Stimulated activated CD8-positive, alpha-beta memory T cell treated with anti-CD3 and anti-CD28 coated beads, Interleukin-2, amount 100 ng/mL, for 1 hour (primary cell): ENCODE data around the gene POLR2C.
"Not testable (repeated sequence)": the region's sequence is repeated elsewhere in the genome, so short reads cannot be mapped to it uniquely, and the experiment has no call there.

Experiments used
- DNase-seq, 2 donors: peaks; one replicate each; pipeline ENCODE4 v3.0.0-alpha.2; 2020; ENCODE audit warnings: low read depth in 2 of 2

The POLR2C gene

DNA sequence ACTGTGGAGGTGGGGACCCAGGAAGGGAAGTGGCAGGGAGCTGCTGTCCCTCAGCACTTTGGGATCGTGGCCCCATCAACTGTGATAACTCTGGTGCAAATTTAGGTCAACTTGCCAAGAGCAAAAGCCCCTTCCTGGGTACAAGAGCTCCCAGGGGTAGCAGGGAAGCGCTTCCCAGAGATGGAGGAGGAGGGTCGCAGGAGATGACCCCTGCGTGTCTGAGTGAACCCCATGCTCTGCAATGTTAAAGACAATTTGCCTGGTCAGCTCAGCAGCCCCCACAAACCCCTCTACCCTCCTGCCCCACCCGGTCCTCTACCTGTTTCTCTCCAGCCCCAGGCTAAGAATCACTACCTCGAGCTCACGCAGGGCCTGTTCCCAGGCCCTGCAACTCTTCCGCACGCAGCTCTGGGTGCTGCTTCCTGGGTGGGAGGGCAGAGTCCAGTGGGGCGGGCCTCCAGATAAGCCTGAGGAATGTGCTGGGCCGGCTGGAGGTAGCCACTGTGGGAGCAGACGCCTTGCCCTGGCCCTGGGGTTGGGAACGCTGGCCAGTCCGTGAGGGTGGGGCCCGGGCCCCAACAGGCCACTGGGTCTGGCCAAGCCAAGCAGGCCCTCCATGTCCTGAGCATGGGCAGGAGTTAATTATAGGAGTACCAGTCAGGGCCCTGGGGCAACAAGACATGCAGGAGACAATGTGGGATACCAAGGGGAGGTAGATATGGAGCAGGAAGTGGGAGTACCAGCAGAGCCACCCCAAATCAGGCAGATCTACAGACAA, 17.7 kb downstream of the POLR2C start:
- DNase-seq = no peak

DNA sequence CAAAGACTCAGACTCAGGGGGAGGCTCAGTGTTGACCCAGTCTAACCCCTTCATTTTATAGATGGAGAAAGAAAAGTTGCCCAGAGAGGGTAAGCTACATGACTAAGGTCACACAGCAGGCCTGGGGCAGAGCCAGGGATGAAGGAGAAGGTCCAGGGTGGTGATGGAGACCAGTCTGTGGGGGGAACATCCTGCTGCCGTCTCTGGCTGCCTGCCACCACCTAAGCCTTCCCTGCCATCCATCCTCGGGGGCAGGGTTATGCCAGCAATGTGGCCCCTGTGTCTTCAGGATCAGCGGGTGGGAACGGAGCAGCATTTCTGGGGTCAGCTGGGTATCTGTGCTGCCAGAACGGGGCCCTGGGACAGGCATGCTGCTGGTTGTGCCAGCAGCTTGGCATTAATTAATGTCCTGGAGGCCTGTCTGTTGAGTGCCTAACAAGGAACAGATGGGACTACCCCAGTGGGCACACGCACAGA, 18.3 kb downstream of the POLR2C start:
- DNase-seq = no peak

DNA sequence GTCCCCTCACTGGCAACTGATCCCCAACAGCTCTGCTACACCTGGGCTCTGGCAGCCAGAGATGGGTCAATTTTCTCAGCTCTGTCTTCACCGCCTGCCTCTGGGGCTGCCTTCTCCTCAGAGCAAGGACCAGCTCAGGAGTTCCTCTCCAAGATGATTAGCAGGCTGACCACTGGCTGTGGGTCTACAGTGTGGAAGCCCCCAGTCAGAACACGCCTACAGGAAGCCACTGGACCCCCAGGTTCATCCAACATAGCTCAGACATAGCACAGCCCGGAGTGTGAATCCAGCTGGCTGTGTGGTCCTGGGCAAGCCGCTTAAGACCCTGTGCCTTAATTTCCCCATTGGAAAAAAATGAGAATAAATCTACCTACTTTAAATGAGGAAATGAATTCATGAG, 18.9 kb downstream of the POLR2C start:
- no peak for DNase-seq

GRCh38 chr16:57482845-57483545, 20.5 kb downstream of the POLR2C start:
- no peak for DNase-seq

DNA sequence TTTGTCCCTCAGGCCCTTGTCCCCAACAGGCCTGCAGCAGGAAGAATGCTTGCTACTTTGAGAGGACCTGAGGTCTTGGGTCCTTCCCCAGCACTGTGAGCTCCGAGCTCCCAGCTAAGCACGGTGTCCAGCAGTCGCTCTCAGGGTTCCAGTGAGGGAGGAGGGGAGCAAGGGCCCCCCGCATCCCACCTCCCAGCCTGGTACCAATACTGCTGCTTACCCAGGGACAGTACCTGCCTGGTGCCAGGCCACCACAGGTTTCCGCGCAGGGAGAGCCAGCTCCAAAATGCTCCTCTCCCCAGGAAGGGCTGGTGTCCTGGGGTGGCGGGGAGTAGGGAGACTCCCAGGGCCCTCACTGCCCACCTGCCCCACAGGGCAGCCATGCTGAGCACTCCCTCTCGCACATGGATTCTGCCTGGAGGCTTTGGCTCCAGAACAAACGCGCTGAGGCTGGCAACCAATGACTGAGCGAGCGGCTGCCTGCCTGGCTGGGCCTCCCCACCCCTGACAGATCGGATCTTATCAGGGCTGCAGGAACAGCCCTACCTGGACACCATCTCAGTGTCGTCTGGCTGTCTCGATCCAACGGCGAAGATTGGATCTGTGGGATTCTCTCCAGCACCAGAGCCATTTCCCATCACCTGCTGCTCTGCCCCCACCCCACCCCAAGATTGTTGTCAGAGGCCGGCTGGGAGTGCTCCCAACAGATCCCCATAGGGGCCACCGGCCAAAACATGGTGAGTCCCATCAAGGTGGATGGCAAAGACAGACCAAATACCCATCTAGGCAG, 21.4 kb downstream of the POLR2C start:
- DNase-seq = no peak

- no peak for DNase-seq
Measured at GRCh38 chr16:57484515-57485005, 22.1 kb downstream of the POLR2C start.

- no peak for DNase-seq
Measured at GRCh38 chr16:57485091-57485915, 22.8 kb downstream of the POLR2C start.

GRCh38 chr16:57485916-57486857, 23.7 kb downstream of the POLR2C start, which contains the start of gene DOK4:
DOK4 (minus strand) TSS chr16:57486493; CDS start chr16:57479507, 6,986 bp downstream.
- DNase-seq = peak; percentile 64 to 73

- no peak for DNase-seq
Measured at GRCh38 chr16:57486858-57487834, 24.7 kb downstream of the POLR2C start.

GRCh38 chr16:57489229-57489628, 26.8 kb downstream of the POLR2C start:
- DNase-seq = no peak

DNA sequence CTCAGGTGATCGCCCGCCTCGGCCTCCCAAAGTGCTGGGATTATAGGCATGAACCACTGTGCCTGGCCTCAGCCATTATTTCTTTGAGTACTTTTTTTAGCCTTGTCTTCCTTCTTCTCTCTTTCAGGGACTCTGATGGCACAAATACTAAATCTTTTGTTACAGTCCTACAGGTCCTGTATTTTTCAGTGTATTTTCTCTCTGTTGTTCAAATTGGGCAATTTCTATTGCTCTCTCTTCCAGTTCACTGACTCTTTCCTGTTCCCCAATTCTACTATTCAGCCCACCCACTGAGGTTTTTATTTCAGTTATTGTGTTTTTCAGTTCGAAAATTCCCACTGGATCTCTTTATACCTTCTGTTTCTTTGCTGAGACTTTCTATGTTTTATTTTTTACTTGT, 31.3 kb downstream of the POLR2C start:
- no peak for DNase-seq

- no peak for DNase-seq
Measured at GRCh38 chr16:57497121-57497520, 34.6 kb downstream of the POLR2C start.

- DNase-seq = no peak
Measured at GRCh38 chr16:57498031-57498430, 35.6 kb downstream of the POLR2C start.

DNA sequence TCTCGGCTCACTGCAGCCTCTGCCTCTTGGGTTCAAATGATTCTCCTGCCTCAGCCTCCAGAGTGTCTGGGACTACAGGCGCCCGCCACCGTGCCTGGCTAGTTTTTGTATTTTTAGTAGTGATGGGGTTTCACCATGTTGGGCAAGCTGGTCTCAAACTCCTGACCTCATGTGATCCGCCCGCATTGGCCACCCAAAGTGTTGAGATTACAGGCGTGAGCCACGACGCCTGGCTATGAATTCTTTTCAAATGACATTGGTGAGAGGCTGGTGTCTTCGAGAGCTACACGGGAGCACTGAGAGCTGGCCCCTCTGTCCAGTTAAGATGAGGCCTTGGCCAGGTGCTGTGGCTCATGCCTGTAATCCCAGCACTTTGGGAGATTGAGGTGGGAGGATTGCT, 37.5 kb downstream of the POLR2C start:
- not testable (repeated sequence) for DNase-seq

DNA sequence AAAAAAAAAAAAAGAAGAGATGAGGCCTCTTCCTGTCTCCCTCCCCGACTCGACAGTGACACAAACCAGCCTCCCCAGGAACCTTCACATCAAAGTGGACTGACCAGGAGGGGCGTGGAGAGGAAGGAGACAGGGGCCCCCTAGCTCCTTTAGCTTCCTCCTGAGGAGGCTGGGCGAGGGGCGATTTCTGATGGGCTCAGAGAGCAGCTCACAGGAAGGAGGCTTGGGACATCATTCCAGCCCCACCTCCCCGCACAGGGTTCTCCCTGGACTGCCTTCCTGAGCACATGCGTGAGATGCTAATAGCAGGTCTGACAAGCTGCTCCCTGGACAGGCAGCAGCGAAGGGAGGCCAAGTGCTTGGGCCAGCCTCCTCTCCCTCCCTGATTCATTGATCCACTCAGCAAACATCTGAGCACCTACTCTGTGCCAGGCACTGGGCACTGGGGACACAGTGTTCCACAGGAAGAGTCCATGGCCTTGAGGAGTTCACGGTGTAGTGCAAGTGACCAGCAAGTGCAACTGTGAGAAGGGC, 38.2 kb downstream of the POLR2C start:
- DNase-seq = no peak

DNA sequence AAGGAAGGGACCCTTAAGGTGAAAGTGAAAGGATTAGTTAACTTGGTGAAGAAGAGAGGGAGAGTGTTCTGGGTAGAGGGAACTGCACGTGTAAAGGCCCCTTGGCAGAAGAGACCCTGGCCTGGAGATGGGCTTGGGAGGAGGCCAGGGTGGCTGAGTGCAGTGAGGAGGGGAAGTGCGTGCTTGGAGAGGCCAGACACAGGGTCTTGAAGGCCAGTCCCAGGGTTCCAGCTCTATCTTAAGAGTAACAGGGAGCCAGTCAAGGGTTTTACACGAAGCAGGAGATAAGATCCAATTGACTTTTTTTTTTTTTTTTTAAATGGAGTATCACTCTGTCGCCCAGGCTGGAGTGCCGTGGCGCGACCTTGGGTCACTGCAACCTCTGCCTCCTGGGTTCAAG, 39.0 kb downstream of the POLR2C start:
- DNase-seq = no peak

GRCh38 chr16:57502048-57502775, 39.7 kb downstream of the POLR2C start:
- DNase-seq = no peak

DNA sequence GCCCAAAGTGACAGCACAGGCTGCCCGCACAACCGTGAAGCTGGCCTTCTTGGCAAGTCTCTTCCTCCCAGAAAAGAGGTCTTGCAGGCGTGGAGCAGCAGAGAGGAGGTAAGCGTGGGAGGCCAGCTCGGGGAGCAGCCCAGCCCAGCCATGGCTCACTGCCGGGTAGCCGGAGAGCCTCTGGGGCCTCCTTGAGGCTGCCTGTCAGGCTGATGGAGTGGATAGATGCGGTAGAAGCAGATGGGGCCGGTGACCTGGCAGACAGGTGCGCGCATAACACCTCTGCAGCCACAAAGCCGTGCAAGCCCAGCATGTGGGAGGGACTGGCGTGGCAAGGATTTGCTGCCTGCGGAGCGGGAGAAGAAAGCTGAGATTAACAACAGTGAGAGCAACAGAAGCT, 40.9 kb downstream of the POLR2C start:
- DNase-seq = no peak
